ENCODE results near the gene HTR6. TPM values are rescaled to one million over a fixed set of nuclear protein-coding genes. Genes with fewer than 3 reads are reported as not detected.
"Not testable (repeated sequence)": the region's sequence is repeated elsewhere in the genome, so short reads cannot be mapped to it uniquely, and the experiment has no call there.

Gene HTR6
- total RNA-seq, 1 donor from 2014 or later: not detected

DNA sequence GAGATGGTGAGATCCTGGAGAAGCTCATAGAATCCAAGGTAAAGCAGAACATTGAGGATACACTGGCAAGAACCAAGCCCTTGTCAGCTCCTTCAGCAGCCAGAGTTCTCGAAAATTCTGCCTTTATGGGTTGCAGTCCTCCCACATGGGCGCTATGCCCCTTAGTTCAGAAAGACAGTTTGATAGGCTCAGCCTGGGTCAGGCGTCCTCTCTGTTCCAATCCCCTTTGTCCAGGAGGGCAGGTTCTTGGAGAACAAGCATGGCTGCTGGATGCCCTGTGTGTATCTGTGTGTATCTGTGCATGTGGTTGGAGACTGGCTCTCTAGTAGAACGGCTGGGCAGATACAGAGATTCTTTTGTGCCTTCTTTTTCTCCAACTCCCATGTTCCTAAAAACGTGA is 28.6 kb upstream of the HTR6 start:
- intact Hi-C loops (cut with micrococcal nuclease): no loop called here
- ATAC-seq: no peak
- DNase-seq: no peak

DNA sequence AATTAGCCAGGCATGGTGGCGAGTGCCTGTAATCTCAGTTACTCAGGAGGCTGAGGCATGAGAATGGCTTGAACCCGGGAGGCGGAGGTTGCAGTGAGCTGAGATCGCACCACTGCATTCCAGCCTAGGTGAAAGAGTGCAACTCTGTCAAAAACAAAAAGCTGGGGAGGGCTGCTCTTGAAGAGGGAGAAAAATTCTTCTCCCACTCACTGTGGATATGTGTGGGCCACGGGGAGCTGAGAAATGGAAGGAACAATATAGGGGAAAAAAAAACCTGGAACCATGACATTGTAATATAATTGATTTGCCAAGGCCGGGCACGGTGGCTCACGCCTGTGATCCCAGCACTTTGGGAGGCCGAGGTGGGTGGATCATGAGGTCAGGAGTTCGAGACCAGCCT is 27.9 kb upstream of the HTR6 start:
- ATAC-seq; intact Hi-C loops (cut with micrococcal nuclease): not testable (repeated sequence)

DNA sequence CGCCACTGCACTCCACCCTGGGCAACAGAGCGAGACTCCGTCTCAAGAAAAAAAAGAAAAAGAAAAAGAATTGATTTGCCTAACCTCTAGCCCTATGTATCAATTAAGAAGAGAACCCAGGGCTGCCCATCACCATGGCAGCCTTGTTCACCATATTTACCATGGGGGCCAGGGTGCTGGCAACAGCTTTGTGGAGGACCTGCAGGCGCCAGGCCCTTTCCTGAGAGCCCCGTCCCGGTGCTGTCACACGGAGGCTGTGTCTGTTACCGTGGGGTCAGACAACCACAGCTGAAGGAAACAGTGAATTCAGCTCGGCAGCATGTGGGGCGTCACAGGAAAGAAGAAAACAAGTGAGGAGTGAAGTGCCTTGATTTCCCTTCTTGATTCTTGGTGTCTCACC is 27.1 kb upstream of the HTR6 start:
- ATAC-seq: no peak
- intact Hi-C loops (cut with micrococcal nuclease): no loop called here
- DNase-seq: no peak

More for the DNA sequence above, 27.9 kb upstream of the HTR6 start:
- DNase-seq: not testable (repeated sequence)

DNA sequence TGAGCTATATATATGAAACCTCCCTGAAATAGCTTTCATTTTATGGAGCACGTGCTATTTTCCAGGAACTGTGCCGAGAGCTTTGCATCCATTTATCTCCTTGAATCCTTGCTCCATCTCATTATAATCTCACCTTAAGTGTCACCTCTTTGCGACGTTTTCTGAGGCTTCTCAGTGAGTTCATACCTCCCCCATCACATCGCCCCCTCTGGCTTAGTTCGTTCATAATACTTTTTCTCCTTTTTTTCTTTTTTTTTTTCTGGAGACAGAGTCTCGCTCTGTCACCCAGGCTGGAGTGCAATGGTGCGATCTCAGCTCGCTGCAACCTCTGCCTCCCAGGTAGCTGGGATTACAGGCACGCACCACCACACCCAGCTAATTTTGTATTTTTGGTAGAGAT is 25.4 kb upstream of the HTR6 start:
- intact Hi-C loops (cut with micrococcal nuclease); ATAC-seq; DNase-seq: not testable (repeated sequence)

DNA sequence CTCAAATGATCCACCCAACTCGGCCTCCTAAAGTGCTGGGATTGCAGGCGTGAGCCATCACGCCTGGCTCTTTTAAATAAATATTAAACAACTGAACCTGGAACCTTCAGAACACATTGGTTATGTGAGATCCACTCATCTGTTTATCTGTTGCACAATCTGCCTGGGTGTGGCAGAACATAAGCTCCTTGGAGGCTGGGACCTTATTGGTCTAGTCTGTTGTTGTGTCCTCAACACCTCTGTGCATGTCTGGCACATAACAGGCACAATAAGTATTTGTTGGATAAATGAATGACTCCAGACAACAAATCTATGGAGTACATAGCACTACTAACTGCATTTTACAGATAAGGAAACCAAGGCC is 24.7 kb upstream of the HTR6 start:
- ATAC-seq: no peak
- DNase-seq: no peak
- intact Hi-C loops (cut with micrococcal nuclease): no loop called here

DNA sequence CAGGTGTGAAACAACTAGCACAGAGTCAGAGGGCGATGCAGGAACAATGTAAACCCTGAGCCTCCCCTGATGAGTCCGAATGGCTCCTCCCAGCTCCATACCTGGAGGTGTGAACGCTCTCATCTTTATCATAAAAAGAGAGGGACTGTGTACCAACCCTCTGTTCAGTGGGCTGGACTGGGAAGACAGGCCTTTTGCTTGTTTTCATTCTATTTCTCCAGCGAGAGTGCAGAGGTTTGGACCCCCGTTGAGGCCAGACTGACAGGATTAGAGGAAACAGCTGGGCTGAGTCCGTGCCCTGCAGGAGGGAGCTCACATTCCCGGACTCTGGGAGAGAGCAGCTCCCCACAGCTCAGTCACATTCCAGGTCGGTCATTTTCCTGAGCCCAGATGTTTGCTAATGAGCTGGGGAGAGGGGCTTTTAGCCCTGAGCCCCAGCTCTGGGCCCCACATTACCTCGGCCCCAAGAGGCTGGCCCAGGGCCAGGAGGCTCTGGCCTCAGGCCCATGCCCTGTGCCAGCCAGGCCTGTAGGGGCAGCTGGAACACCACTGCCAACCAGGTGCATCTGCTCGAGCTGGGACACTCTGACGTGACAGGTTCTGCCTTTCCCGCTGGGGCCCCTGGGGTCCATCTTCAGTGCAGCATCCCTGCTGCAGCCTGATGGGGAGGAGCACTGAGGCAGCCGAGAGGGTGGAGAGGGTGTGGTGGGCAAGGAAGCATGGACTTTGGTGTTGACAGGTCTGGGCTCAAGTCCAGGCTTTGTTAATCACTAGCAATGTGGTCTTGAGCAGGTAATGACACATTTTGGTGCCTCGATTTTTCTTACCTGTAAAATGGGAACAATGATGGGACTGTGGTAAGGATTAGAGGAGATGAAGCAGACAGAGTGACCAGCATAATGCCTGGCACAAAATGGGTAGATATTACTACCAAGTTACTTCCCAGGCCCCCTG is 24.0 kb upstream of the HTR6 start:
- ATAC-seq (no peak), DNase-seq (no peak)
- intact Hi-C loops (cut with micrococcal nuclease): no loop called here

DNA sequence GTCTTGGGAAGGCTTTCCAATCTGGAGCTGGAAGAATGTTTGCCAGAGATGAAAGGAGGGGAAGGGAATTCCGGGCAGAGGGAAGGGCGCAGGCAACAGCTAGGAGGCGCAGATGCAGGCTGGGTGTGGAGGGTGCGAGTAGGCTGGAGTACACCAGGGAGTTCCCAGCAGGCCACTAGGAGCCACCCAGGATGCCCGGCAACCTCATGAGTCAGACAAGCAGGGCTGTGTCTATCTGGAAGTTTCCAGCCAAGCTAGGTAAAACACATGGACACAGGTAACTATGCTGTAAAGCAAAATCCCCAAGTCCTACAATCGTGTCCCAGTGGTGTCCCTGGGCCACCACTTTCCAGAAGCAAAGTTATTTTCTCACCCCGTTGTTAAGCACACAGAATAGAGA is 21.6 kb upstream of the HTR6 start:
- DNase-seq (no peak), ATAC-seq (no peak)
- intact Hi-C loops (cut with micrococcal nuclease): no loop called here

DNA sequence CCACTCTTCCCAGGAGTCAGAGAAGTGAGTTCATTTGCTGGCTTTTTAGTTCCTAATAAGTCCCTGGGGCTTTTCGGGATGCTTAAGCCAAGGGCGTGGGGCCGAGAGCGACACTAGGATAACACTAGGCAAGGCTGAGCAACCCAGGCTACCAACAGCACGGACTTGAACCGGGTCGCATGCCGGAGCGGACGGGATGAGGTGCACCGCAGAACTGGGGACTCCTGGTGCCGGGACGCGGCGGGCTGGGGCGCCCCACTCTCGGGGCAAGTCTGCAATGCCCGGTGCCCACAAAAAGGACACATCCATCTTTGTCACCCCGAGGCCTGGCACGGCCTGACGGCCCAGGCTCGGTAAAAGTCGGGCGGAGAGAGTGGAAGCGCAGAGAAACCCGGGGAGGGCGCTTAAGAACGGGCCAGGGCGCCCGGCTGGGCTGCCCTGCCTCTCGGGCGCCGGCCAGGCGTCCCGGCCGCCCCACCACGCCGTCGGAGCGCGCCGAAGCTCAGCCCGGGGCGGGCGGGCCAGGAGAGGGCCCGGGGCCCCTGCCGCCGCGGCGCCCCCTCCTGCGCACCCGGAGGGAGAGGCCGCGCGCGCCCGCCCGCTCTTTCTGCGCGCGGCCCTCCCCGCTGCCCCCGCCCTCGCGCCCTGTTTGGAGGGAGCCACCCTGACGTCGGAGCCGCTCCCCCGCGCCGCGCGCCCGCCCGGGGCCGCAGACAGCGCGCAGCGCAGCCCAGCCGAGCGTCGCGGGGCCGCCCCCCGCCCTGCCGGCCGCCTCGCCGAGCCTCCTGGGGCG is 20.9 kb upstream of the HTR6 start, which contains the start of gene NBL1:
Gene NBL1 (plus strand): TSS at position 710 of the 793 bp plus-strand sequence. CDS start 10,720 bp downstream, outside the sequence.
- DNase-seq: peak; percentile 90
- intact Hi-C loops (cut with micrococcal nuclease): no loop called here
- peak; percentile 81 for ATAC-seq

DNA sequence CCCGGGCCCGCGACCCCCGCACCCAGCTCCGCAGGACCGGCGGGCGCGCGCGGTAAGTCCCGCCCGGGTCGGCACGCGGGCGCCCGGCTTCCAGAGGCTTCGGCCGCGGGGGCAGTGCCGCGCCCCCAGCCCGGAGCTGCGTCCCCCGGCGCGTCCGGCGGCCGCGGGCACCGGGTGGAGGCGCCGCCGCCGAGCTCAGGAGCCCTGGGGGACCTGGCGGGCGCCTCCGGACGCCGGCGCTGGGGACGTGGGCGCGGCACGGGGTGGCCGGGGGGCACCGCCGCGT is 20.3 kb upstream of the HTR6 start:
- no peak for DNase-seq
- intact Hi-C loops (cut with micrococcal nuclease): no loop called here
- peak; percentile 5 for ATAC-seq

DNA sequence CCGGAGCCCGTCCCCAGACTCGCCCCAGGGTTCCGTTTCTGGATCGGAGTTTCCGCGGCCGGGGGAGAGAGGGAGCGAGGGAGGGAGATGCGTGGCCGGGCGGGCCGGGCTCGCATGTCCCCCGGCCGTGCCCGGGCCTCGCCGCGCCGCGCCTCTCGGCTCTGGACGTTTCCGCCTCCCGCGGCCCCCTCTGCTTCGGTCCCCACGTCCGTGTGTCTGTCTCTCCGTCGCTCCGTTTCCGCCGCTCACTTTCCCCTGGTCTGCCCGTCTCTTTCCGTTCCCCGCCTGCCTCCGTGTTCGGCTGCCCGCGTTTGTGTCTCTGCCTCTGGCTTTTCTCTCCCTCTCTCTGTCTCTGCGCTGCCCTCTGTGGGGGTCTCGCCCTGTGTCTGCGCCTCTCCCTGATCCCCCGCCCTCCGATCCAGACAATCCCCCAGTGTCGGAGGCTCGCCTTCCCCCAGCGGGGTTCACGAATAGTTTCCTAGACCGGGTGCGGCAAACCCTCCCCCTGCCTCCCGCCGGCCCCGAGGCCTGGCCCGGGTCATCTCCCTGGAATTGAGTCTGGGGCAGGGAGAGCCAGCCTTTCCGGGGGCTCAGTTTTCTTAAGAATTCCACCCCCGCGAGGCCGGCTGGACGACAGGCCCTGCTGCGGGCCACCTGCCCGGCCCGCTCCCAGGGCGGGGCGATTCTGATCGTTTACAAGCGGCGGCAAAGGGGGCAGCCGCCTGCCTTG is 19.8 kb upstream of the HTR6 start:
- intact Hi-C loops (cut with micrococcal nuclease): no loop called here
- DNase-seq (peak; percentile 55), ATAC-seq (peak; percentile 19)

DNA sequence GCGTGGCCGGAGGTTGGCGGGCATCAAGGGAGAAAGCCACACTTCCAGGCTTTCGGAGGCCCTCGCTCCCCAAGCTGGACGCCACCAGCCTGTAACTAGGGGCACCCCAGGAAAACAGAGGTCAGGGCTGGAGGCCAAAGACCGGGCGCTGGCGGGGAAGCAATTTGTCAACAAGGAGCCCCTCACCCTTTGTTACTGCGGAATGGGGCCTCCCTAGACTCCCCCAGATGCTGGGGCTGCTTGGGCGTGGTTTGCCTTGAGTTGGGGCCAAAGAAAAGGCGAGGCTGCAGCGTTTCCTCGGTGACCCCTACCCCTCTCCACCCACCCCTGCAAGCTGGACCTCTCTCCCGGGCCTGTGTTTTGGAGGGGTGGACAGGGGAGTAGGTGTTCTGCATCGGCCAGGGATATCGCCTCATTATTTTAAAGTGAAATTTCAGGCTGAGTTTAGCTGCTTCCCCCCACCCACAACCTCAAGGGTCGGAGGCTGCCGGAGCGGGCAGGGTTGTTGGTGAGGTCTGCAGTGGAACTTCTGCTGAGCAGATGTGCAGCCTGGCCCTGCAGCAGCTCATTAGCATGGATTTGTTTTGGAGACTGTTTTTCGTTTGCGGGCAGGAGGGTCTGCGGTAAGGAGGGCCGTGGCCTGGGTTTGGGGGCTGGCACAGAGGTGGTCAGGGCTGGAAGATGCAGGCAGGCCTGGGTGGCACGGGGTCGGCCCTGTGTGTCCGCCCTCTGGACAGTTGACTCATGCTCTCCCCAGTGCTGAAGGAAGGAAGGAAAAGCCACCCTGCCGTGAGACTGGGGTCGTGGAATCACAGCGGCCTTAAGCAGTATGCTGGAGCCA is 19.0 kb upstream of the HTR6 start:
- intact Hi-C loops (cut with micrococcal nuclease): no loop called here

DNA sequence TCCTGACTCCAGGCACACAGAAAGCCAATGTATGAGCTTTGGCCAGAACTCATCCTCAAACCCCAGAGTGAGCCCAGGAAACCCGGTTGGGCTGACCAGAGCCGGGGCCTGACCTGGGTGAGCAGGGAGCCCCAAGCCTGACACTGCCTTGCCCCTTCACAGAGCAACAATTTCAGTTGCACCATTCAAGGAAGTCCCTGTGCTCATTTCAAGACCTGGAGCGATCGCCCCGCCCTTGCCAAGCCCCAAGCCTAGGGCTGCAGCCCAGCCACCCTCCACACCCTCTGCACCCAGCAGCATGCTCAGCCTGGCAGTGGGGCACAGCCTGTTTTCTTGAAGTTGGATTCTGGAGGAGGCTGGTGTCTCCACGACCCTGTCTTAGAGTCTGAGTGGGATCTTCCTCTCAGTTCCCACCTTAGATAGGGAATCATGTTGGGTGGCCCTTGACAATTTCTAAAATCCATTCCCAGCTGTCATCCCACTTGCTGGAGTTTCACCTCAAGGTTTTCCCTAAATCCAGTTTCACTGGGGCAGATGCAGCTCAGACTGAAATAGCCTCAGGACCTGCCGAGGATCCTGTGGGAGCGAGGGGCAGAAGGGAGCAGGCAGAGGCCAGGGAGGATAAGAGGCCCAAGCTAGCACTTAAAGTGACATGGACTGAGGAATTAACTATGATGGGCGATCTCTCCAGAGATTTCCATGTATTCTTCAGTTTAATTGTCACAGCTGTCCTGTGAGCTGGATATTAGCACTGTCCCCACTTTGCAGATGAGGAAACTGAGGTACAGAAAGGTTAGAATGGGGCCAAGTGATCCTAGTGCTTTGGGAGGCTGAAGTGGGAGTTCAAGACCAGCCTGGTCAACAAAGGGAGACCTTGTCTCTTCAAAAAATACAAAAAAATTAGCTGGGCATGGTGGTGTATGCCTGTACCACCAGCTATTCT is 18.0 kb upstream of the HTR6 start:
- intact Hi-C loops (cut with micrococcal nuclease): no loop called here
- DNase-seq: no peak
- no peak for ATAC-seq

More for the DNA sequence above, 19.0 kb upstream of the HTR6 start:
- no peak for DNase-seq
- peak; percentile 1 for ATAC-seq

DNA sequence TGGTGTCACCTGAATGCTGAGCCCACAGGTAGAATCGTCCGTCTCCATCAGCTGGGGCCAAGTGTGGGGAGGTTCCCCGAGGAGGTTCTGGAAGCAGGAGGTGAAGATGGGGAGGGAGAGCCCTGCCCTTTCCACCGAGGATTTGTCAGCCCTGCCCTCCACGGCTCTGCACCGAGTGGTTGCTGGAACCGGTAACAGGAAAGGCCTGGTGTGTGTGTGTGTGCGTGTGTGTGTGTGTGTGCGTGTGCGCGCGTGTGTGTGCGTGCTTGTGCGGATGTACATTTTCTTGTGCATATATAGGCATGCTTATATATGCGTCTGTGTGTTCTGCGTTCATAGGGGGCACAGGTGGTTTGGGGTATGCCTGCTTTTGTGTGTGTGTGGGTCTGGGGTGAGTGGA is 17.0 kb upstream of the HTR6 start:
- no peak for ATAC-seq
- no peak for DNase-seq
- intact Hi-C loops (cut with micrococcal nuclease): no loop called here

DNA sequence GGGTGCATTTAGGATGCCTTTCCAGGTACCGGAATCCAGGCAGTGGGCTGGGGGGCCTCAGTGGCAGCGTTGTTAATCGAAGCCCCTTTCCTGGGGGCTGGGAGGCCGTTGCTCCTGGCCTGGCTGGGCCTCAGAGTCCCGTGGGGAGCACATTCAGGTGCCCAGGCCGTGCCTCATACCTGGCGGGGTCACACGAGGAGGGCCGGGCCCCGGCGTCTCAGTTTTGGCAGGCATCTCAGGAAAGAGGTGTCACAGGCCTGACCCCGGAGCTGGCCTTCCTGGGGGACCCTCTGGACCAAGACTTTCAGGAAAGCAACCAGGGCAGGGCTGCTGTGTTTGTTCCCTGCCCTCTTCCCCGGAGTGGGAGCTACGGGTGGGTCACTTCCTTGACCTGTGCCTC is 16.4 kb upstream of the HTR6 start:
- intact Hi-C loops (cut with micrococcal nuclease): no loop called here
- no peak for ATAC-seq
- no peak for DNase-seq

DNA sequence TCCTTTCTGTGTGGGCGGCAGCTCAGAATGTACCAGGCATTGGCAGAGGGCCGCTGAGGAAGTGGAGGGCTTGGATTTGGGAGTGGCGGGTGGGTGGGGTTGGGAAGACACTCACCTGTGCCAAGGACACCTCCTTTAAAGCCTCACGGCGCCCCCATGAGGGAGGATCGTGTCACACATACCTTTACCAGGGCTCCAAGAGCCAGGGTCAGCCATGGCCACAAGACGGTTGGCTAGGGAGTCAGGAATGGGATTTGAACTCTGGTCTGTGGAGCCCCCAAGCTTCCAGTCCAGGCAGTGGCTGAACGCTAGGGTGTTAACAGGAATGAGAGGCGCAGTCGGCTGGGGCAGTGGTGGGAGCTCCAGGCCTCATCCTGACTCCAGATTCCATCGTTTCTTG is 16.0 kb upstream of the HTR6 start:
- ATAC-seq (no peak), DNase-seq (no peak)
- intact Hi-C loops (cut with micrococcal nuclease): no loop called here

DNA sequence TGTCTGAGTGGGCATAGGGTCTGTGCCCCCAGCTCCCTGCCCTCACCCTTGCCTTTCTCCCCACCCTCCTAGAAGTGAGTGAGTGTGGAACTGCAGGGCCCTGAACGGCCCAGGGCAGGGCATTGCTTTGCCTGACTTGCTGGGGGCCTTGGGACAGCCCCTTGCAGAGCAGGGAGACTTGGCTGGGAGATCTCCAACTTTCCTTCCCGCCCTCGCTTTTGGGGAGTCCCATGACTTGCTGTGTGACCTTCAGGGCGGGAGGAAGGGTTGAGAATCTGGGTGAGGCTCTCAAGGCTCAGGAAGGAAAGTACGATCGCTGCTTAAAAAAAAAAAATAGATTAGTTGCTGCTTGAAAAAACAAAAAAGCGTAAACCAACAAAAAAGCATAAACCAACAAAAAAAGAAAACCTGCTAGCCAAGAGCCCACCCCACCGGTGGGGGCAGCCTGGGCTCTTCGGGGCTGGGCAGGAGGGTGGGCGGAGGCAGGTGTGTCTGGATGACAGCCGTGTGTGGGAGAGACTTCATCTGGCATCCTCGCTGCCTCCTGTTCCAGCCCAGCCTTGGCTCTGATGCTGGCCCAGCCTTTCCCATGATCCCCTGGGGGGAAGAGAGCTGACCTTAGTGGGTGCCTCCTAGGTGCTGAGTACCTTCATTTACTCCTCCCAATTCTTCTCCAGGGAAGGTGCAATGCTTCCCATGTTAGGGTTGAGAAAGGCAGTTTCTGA is 14.1 kb upstream of the HTR6 start:
- DNase-seq (no peak), ATAC-seq (peak; percentile 21)
- intact Hi-C loops (cut with micrococcal nuclease): loop anchor here (5.0 to 10.0 kb wide), 2 partner anchors 156 to 308 kb away; no protein-coding TSS in a partner anchor

DNA sequence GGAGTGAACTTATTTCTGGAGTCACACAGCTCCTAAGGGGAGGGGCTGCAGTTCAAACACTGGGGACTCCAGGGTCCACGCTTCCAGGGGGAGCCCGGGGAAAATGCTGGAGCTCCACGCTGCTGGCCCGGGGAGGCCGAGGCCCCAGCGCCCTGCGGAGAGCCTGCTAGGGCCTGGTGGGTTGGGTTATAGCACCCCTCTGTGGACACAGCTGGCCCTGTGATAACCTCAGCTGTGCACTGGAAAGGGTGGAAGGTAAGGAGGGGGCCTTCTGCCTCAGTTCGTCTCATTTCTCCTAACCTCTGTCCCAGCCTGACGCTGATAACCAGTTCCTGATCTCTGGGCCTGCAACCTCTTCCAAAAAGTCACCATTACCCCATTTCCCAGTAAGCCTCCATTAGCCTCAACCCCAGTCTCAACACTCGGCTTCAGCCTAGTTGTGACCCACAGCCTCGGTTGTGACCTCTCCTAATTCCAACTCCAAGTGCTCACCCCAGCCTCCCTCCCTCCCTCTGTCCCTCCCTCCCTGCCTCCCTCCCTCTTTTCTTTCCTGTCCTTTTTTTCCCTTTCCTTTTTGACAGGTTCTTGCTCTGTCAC is 13.4 kb upstream of the HTR6 start:
- intact Hi-C loops (cut with micrococcal nuclease): loop anchor here (5.0 to 10.0 kb wide), 2 partner anchors 156 to 309 kb away; no protein-coding TSS in a partner anchor
- DNase-seq (peak; percentile 78), ATAC-seq (peak; percentile 87)
